Measurements from ENCODE around the gene VMAC. TPM values are rescaled to one million over a fixed set of nuclear protein-coding genes. Genes with fewer than 3 reads are reported as not detected.

Gene VMAC
- total and polyA plus RNA-seq, 2 of the 13 experiments (the other 11 are each of a cell fraction or from before 2014, with no cell fraction given) = 2.4 TPM

GRCh38 chr19:5903624-5904351 lies 884 bp upstream of the VMAC start, which contains the start of gene NDUFA11 (continued):
- TF ChIP-seq, protein P1, sequence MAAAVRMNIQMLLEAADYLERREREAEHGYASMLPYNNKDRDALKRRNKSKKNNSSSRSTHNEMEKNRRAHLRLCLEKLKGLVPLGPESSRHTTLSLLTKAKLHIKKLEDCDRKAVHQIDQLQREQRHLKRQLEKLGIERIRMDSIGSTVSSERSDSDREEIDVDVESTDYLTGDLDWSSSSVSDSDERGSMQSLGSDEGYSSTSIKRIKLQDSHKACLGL (CRISPR knock-in tag; IDR thresholded peaks at IDR 0.05) = 0 out of 2 replicates have a peak, but pooled peaks have one; percentile 45
- peak; percentile 94 for TF ChIP-seq HOXA3 (CRISPR knock-in tag; IDR thresholded peaks at IDR 0.05)
- TF ChIP-seq, protein P2, sequence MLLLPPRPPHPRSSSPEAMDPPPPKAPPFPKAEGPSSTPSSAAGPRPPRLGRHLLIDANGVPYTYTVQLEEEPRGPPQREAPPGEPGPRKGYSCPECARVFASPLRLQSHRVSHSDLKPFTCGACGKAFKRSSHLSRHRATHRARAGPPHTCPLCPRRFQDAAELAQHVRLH (CRISPR knock-in tag; IDR thresholded peaks at IDR 0.05; ENCODE audit: borderline replicate concordance, low read depth) = peak; percentile 74
- TF ChIP-seq ZNF607 (CRISPR knock-in tag; IDR thresholded peaks at IDR 0.05; ENCODE audit: borderline replicate concordance) = no peak
- 0 out of 2 replicates have a peak, but pooled peaks have one; percentile 31 for TF ChIP-seq ZNF746 (CRISPR knock-in tag; IDR thresholded peaks at IDR 0.05)
- TF ChIP-seq, protein P3, sequence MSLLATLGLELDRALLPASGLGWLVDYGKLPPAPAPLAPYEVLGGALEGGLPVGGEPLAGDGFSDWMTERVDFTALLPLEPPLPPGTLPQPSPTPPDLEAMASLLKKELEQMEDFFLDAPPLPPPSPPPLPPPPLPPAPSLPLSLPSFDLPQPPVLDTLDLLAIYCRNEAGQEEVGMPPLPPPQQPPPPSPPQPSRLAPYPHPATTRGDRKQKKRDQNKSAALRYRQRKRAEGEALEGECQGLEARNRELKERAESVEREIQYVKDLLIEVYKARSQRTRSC (CRISPR knock-in tag; IDR thresholded peaks at IDR 0.05; ENCODE audit: low read depth) = no peak
- peak; percentile 63; the same call in 1 of the 2 replicates for TF ChIP-seq HES4 (CRISPR knock-in tag; IDR thresholded peaks at IDR 0.05; ENCODE audit: borderline replicate concordance)
- TF ChIP-seq CREM (IDR thresholded peaks at IDR 0.05) = peak; percentile 50; the same call in 1 of the 2 replicates
- no peak for TF ChIP-seq CREM (CRISPR knock-in tag; IDR thresholded peaks at IDR 0.05)
- no peak for TF ChIP-seq USF2 (IDR thresholded peaks at IDR 0.05; ENCODE audit: low read depth, low read length)
- peak; percentile 45; the same call in 1 of the 2 replicates for TF ChIP-seq USF2 (CRISPR knock-in tag; IDR thresholded peaks at IDR 0.05; ENCODE audit: borderline replicate concordance)
- TF ChIP-seq ZNF761 (CRISPR knock-in tag; conservative IDR thresholded peaks at IDR 0.05) = 0 out of 2 replicates have a peak, but pooled peaks have one; percentile 64
- peak; percentile 90 for TF ChIP-seq PHF20 (CRISPR knock-in tag; IDR thresholded peaks at IDR 0.05)
- peak; percentile 52; the same call in 1 of the 2 replicates for TF ChIP-seq SP1 (IDR thresholded peaks at IDR 0.05)
- TF ChIP-seq SP1 (CRISPR knock-in tag; IDR thresholded peaks at IDR 0.05) = peak; percentile 84
- 0 out of 2 replicates have a peak, but pooled peaks have one; percentile 64 for TF ChIP-seq ZNF75D (CRISPR knock-in tag; IDR thresholded peaks at IDR 0.05; ENCODE audit: borderline replicate concordance)
- no peak for TF ChIP-seq PHF5A (CRISPR knock-in tag; IDR thresholded peaks at IDR 0.05; ENCODE audit: low read depth, unreplicated experiment)
- peak; percentile 65; the same call in 1 of the 2 replicates for TF ChIP-seq ZHX2 (IDR thresholded peaks at IDR 0.05; ENCODE audit: low read depth)
- TF ChIP-seq ZHX2 (CRISPR knock-in tag; IDR thresholded peaks at IDR 0.05; ENCODE audit: borderline replicate concordance) = no peak
- TF ChIP-seq RBFOX2 (IDR thresholded peaks at IDR 0.05; ENCODE audit: low read depth, low read length) = peak; percentile 94
- TF ChIP-seq ZBTB21 (CRISPR knock-in tag; IDR thresholded peaks at IDR 0.05) = 0 out of 2 replicates have a peak, but pooled peaks have one; percentile 17
